AG04450 (cell line): ENCODE results near the gene RTN4RL2. TPM values are rescaled to one million over a fixed set of nuclear protein-coding genes. Genes with fewer than 3 reads are reported as not detected.

ENCODE experiments used
- CTCF ChIA-PET: fragments of 300-600, 350-600 bp; formaldehyde crosslinking; extraction: SDS; loops from one replicate; lab custom pipeline; 2022; ENCODE audit warnings: antibody characterized with exemption, inconsistent platforms; lab: Charles Lee
- POLR2A ChIA-PET: fragments of 350-600 bp; formaldehyde crosslinking; extraction: SDS; loops from one replicate; lab custom pipeline; 2021; ENCODE audit warnings: antibody characterized with exemption, inconsistent platforms; lab: Yijun Ruan, JAX
- DNase-seq: peaks from one replicate; pipeline ENCODE4 v3.0.0-alpha.2; 2011; ENCODE audit warnings: low read depth, low spot score
- H3K27ac ChIP-seq: one replicate; pipeline ENCODE4 v1.5.1; 2012; ENCODE audit warnings: low read depth, low read length, control low read depth
- H3K27me3 ChIP-seq: one replicate; pipeline ENCODE4 v1.6.0; 2012; ENCODE audit warnings: low read length; ENCODE audit not compliant: control insufficient read depth, insufficient read depth
- H3K4me3 ChIP-seq: 2 replicates; pipeline ENCODE4 v1.5.1; 2011; ENCODE audit warnings: mild to moderate bottlenecking, low read depth, low read length, control low read depth
- H3K9me3 ChIP-seq: 2 replicates; pipeline ENCODE4 v1.5.1; 2012; ENCODE audit warnings: low read length; ENCODE audit not compliant: control insufficient read depth, insufficient read depth
- CTCF ChIP-seq: IDR thresholded peaks from 2 replicates; pipeline ENCODE4 v1.5.1; 2011; ENCODE audit warnings: low read depth, low read length, control low read depth, inconsistent platforms
- polyA plus RNA-seq: library from polyadenylated mRNA; depleted of rRNA; stranded (reverse); fragments of >200 nt; gene quantifications from 2 replicates; pipeline ENCODE4 v1.2.3, GENCODE V29; 2011

Gene RTN4RL2
- polyA plus RNA-seq, 1 experiment = 0.11 TPM

GRCh38 chr11:57484141-57484710 lies 23.9 kb downstream of the RTN4RL2 start:
- ChIA-PET CTCF (interaction anchor here (0.7 to 9.9 kb wide), 11 partner anchors 9 to 160 kb away, joined by 3 to 115 read pairs (median 11); partner anchors contain the start of gene RTN4RL2), POLR2A (interaction anchor here (0.5 kb wide), 1 partner anchor 171 kb away, joined by 4 read pairs; no protein-coding TSS in a partner anchor)
- Histone ChIP-seq H3K9me3 (no peaks in the 10 kb centered on the region), H3K27ac (no peak overlapping the region), H3K4me3 (no peak overlapping the region), H3K27me3 (peaks cover 22% of the 10 kb centered on the region)
- TF ChIP-seq CTCF = no peak
- no peak for DNase-seq

- no peak overlapping the region for H3K27ac ChIP-seq
- CTCF ChIA-PET = interaction anchor here (3.6 to 9.9 kb wide), 2 partner anchors 8 to 27 kb away, joined by 61 to 115 read pairs; partner anchors contain the start of gene RTN4RL2
- DNase-seq = no peak
Observed at GRCh38 chr11:57485217-57485990, 25.1 kb downstream of the RTN4RL2 start.

GRCh38 chr11:57487021-57487778 lies 26.9 kb downstream of the RTN4RL2 start:
- Histone ChIP-seq H3K27ac (no peak overlapping the region), H3K27me3 (peaks cover 7% of the 10 kb centered on the region), H3K9me3 (no peaks in the 10 kb centered on the region), H3K4me3 (no peak overlapping the region)
- DNase-seq = no peak
- POLR2A ChIA-PET = interaction anchor here (0.6 kb wide), 1 partner anchor 174 kb away, joined by 3 read pairs; no protein-coding TSS in a partner anchor
- CTCF ChIA-PET = no interaction called here
- no peak for TF ChIP-seq CTCF

More at GRCh38 chr11:57485217-57485990, 25.1 kb downstream of the RTN4RL2 start:
- POLR2A ChIA-PET = no interaction called here
- Histone ChIP-seq H3K9me3 (no peaks in the 10 kb centered on the region), H3K27me3 (peaks cover 19% of the 10 kb centered on the region), H3K4me3 (no peak overlapping the region)
- TF ChIP-seq CTCF = no peak

- DNase-seq = no peak
- no peak overlapping the region for H3K27ac ChIP-seq
- no peak overlapping the region for H3K4me3 ChIP-seq
- ChIA-PET POLR2A (no interaction called here), CTCF (interaction anchor here (0.6 to 1.8 kb wide), 2 partner anchors 39 to 166 kb away, joined by 4 to 11 read pairs; no protein-coding TSS in a partner anchor)
- no peaks in the 10 kb centered on the region for H3K27me3 ChIP-seq
- H3K9me3 ChIP-seq = no peaks in the 10 kb centered on the region
- no peak for TF ChIP-seq CTCF
Observed at GRCh38 chr11:57487920-57488659, 27.8 kb downstream of the RTN4RL2 start.
